T-cell (primary cell): ENCODE results near the gene RAD51C. TPM values are rescaled to one million over a fixed set of nuclear protein-coding genes. Genes with fewer than 3 reads are reported as not detected.
"Not testable (repeated sequence)": the region's sequence is repeated elsewhere in the genome, so short reads cannot be mapped to it uniquely, and the experiment has no call there.

Experiments
- ATAC-seq, 4 experiments: fragments of 200-7000 bp in 3 of 4; fragments of 150-1000 bp in 1 of 4; cut with Tn5 transposase; replicated peaks in 1 of 4; 1 replicate in 3 of 4; 2 replicates in 1 of 4; pipeline ENCODE4 v1.10.0; 2021; ENCODE audit warnings: moderate library complexity in 3 of 4, mild to moderate bottlenecking in 2 of 4, moderate number of reproducible peaks in 1 of 4
- CTCF ChIA-PET, 2 donors: fragments of 300-600 bp; sonication (Branson Sonifier 250); formaldehyde crosslinking; loops; one replicate each; lab custom pipeline; 2022; ENCODE audit warnings: antibody characterized with exemption in 2 of 2; lab: Charles Lee
- POLR2A ChIA-PET, 2 donors: fragments of 300-600 bp; sonication (Branson Sonifier 250); formaldehyde crosslinking; loops; one replicate each; lab custom pipeline; 2022; ENCODE audit warnings: antibody characterized with exemption in 2 of 2; lab: Charles Lee
- DNase-seq, 35 experiments: peaks; one replicate each; pipeline versions ENCODE4 v3.0.0 to v3.0.0-alpha.2; 2013 to 2023
- H3K27ac ChIP-seq: one replicate; pipeline ENCODE4 v1.5.1; 2013; ENCODE audit warnings: low read length
- H3K27me3 ChIP-seq, 2 experiments: replicated peaks in 1 of 2; 1 replicate in 1 of 2; 2 replicates in 1 of 2; pipeline versions ENCODE4 v1.6.1 to v1.7.0; 2013; ENCODE audit warnings: low read length in 1 of 2, mixed read lengths in 1 of 2; ENCODE audit not compliant: control insufficient read depth in 2 of 2, insufficient read depth in 2 of 2; ENCODE audit errors: extremely low read depth in 1 of 2
- H3K36me3 ChIP-seq, 2 donors: 1 replicate in 1 of 2; 2 replicates in 1 of 2; pipeline versions ENCODE4 v1.6.1 to v1.7.0; 2013; ENCODE audit warnings: low read length in 1 of 2; ENCODE audit not compliant: control insufficient read depth in 2 of 2, insufficient read depth in 1 of 2; ENCODE audit errors: extremely low read depth in 1 of 2
- H3K4me1 ChIP-seq, 2 experiments: 1 replicate in 1 of 2; 2 replicates in 1 of 2; pipeline versions ENCODE4 v1.6.1 to v1.7.0; 2013; ENCODE audit warnings: low read length in 2 of 2, mixed read lengths in 1 of 2; ENCODE audit not compliant: insufficient read depth in 2 of 2, control insufficient read depth in 1 of 2; ENCODE audit errors: extremely low read depth in 1 of 2
- H3K4me3 ChIP-seq, 2 donors: 1 replicate in 1 of 2; 2 replicates in 1 of 2; pipeline versions ENCODE4 v1.5.1 to v1.7.0; 2013; ENCODE audit warnings: mild to moderate bottlenecking in 2 of 2, low read length in 1 of 2, moderate library complexity in 1 of 2; ENCODE audit not compliant: control insufficient read depth in 1 of 2; ENCODE audit errors: extremely low read depth in 1 of 2
- H3K9me3 ChIP-seq: 2 replicates; pipeline ENCODE4 v1.7.0; 2013
- H3K27ac Mint-ChIP-seq, 2 donors: one replicate each; pipeline ENCODE4 v1.8.0; 2020 to 2021; ENCODE audit warnings: mild to moderate bottlenecking in 2 of 2, mixed read lengths in 2 of 2
- H3K27me3 Mint-ChIP-seq, 2 donors: one replicate each; pipeline ENCODE4 v1.8.0; 2021 to 2022; ENCODE audit warnings: mixed read lengths in 2 of 2
- H3K36me3 Mint-ChIP-seq: one replicate; pipeline ENCODE4 v1.8.0; 2021; ENCODE audit warnings: mixed read lengths
- H3K4me1 Mint-ChIP-seq, 3 donors: one replicate each; pipeline ENCODE4 v1.8.0; 2020 to 2022; ENCODE audit warnings: mixed read lengths in 3 of 3, mild to moderate bottlenecking in 1 of 3
- H3K4me3 Mint-ChIP-seq, 3 donors: one replicate each; pipeline ENCODE4 v1.8.0; 2020 to 2022; ENCODE audit warnings: mild to moderate bottlenecking in 3 of 3, mixed read lengths in 3 of 3, moderate library complexity in 3 of 3
- H3K9me3 Mint-ChIP-seq, 3 donors: one replicate each; pipeline ENCODE4 v1.8.0; 2020 to 2022; ENCODE audit warnings: mixed read lengths in 3 of 3
- WGBS: methylation state at CpG from one replicate; pipeline ENCODE4 v1.1.5; 2013; ENCODE audit warnings: missing lambda C conversion rate; ENCODE audit not compliant: insufficient coverage; 5-methylcytosine and 5-hydroxymethylcytosine counted together
- total RNA-seq, 35 experiments: library from RNA in 6 of 35; stranded (reverse) in 6 of 35; fragments of 120-200 nt in 1 of 35; gene quantifications; one replicate each; pipeline versions ENCODE4 v1.2.1 to v1.2.4 and lab custom pipeline; 2013 to 2026

Gene RAD51C
- total RNA-seq, 5 donors from 2014 or later (not counting 1 experiment from before 2014, with no cell fraction given): 10.9 to 28.4 (median 18.1) TPM

GRCh38 chr17:58734040-58734439, 41.6 kb downstream of the RAD51C start:
- Histone ChIP-seq H3K27me3 (no peaks in the 10 kb centered on the region), H3K4me1 (no peaks in the 10 kb centered on the region), H3K27ac (no peak overlapping the region), H3K9me3 (no peaks in the 10 kb centered on the region), H3K4me3 (no peak overlapping the region), H3K36me3 (peaks cover 2 to 3% of the 10 kb centered on the region in 2 donors)
- ChIA-PET CTCF (no interaction called here), POLR2A (no interaction called here)
- ATAC-seq (no peak), DNase-seq (no peak)
- no peaks in the 10 kb centered on the region for H3K4me1 Mint-ChIP-seq
- H3K36me3 Mint-ChIP-seq: peaks cover 5% of the 10 kb centered on the region
- no CpG with 5 or more reads among the region's 3 CpGs for WGBS
- no peaks in the 10 kb centered on the region for H3K27me3 Mint-ChIP-seq
- H3K9me3 Mint-ChIP-seq: no peaks in the 10 kb centered on the region
- no peak overlapping the region for H3K4me3 Mint-ChIP-seq
- no peak overlapping the region for H3K27ac Mint-ChIP-seq

- peak overlapping the region in 1 of 2 donors; percentile 23 for H3K27ac Mint-ChIP-seq
- ATAC-seq (no peak), DNase-seq (no peak)
- no peaks in the 10 kb centered on the region for H3K4me1 ChIP-seq
- H3K4me3 Mint-ChIP-seq: no peak overlapping the region
- peaks cover 2 to 3% of the 10 kb centered on the region in 2 donors for H3K36me3 ChIP-seq
- H3K27ac ChIP-seq: no peak overlapping the region
- ChIA-PET CTCF (interaction anchor here in 1 of 2 donors (0.6 kb wide), 1 partner anchor 1881 kb away, joined by 3 read pairs; no protein-coding TSS in a partner anchor), POLR2A (no interaction called here)
- no peaks in the 10 kb centered on the region for H3K27me3 Mint-ChIP-seq
- no peaks in the 10 kb centered on the region for H3K4me1 Mint-ChIP-seq
- no CpG with 5 or more reads among the region's 3 CpGs for WGBS
- H3K36me3 Mint-ChIP-seq: peaks cover 5% of the 10 kb centered on the region
- no peak overlapping the region for H3K4me3 ChIP-seq
- no peaks in the 10 kb centered on the region for H3K9me3 Mint-ChIP-seq
- H3K9me3 ChIP-seq: no peaks in the 10 kb centered on the region
- no peaks in the 10 kb centered on the region for H3K27me3 ChIP-seq
These were observed 42.4 kb downstream of the RAD51C start for GRCh38 chr17:58734811-58735210.

GRCh38 chr17:58741121-58741625, 48.8 kb downstream of the RAD51C start:
- no peak overlapping the region for H3K27ac ChIP-seq
- H3K4me1 ChIP-seq: no peaks in the 10 kb centered on the region
- CTCF ChIA-PET: no interaction called here
- 100% methylated on average over 3 of the region's 8 CpGs for WGBS
- POLR2A ChIA-PET: no interaction called here
- Mint-ChIP-seq H3K36me3 (no peaks in the 10 kb centered on the region), H3K4me1 (no peaks in the 10 kb centered on the region), H3K27ac (no peak overlapping the region), H3K4me3 (no peak overlapping the region), H3K9me3 (no peaks in the 10 kb centered on the region), H3K27me3 (no peaks in the 10 kb centered on the region)
- no peaks in the 10 kb centered on the region for H3K9me3 ChIP-seq
- H3K27me3 ChIP-seq: no peaks in the 10 kb centered on the region
- no peaks in the 10 kb centered on the region for H3K36me3 ChIP-seq
- ATAC-seq (no peak), DNase-seq (no peak)
- no peak overlapping the region for H3K4me3 ChIP-seq

GRCh38 chr17:58747674-58748073, 55.3 kb downstream of the RAD51C start:
- no peaks in the 10 kb centered on the region for H3K36me3 Mint-ChIP-seq
- ChIA-PET CTCF (no interaction called here), POLR2A (no interaction called here)

GRCh38 chr17:58749627-58750026, 57.2 kb downstream of the RAD51C start:
- H3K4me1 Mint-ChIP-seq, H3K36me3 Mint-ChIP-seq, H3K27ac Mint-ChIP-seq, H3K36me3 ChIP-seq, DNase-seq, POLR2A ChIA-PET, ATAC-seq, H3K27me3 ChIP-seq, H3K9me3 Mint-ChIP-seq, H3K4me1 ChIP-seq, H3K4me3 ChIP-seq, H3K9me3 ChIP-seq, H3K27ac ChIP-seq, H3K4me3 Mint-ChIP-seq: not testable (repeated sequence)
- peaks cover 11 to 19% of the 10 kb centered on the region in 2 donors for H3K27me3 Mint-ChIP-seq
- CTCF ChIA-PET: interaction anchor here in 1 of 2 donors (0.6 kb wide), 1 partner anchor 34 kb away, joined by 6 read pairs; no protein-coding TSS in a partner anchor

More at GRCh38 chr17:58747674-58748073, 55.3 kb downstream of the RAD51C start:
- no peak overlapping the region for H3K27ac ChIP-seq
- H3K27me3 Mint-ChIP-seq: peaks cover 5 to 6% of the 10 kb centered on the region in 2 donors
- no peaks in the 10 kb centered on the region for H3K36me3 ChIP-seq
- no peaks in the 10 kb centered on the region for H3K4me1 Mint-ChIP-seq
- H3K9me3 ChIP-seq: no peaks in the 10 kb centered on the region
- no peaks in the 10 kb centered on the region for H3K9me3 Mint-ChIP-seq
- no peak overlapping the region for H3K4me3 Mint-ChIP-seq
- H3K27me3 ChIP-seq: no peaks in the 10 kb centered on the region
- no peaks in the 10 kb centered on the region for H3K4me1 ChIP-seq
- H3K27ac Mint-ChIP-seq: no peak overlapping the region
- ATAC-seq: no peak
- 100% methylated on average over 1 of the region's 1 CpG for WGBS
- no peak overlapping the region for H3K4me3 ChIP-seq
- no peak for DNase-seq

DNA sequence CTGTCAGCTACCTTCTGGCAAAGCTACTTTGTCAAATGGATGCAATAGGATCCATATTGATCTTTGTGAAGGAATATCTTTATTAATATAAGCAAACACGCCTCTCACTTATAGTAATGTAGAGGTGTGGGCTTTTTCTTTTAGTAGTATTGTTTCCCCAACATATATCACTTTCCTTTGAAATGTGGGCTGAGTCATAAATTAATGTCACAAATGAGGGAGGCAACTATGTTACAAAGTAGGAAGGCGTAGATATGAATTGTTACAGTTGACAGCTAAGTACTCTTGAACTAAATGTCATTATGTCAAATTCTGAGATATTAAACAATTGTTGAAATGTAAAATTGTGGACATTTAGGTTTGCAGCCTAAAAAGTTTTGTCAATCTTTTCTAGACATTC, 60.6 kb downstream of the RAD51C start:
- peaks cover 28 to 45% of the 10 kb centered on the region in 2 donors for H3K27me3 Mint-ChIP-seq
- no peaks in the 10 kb centered on the region for H3K9me3 Mint-ChIP-seq
- WGBS: no CpG with 5 or more reads among the region's 2 CpGs
- H3K4me3 Mint-ChIP-seq: no peak overlapping the region
- H3K4me1 Mint-ChIP-seq: peaks cover 13 to 15% (median 13%) of the 10 kb centered on the region in 3 donors
- H3K27me3 ChIP-seq: peaks cover 4 to 18% of the 10 kb centered on the region in 2 experiments
- ChIA-PET POLR2A (no interaction called here), CTCF (no interaction called here)
- DNase-seq: no peak
- H3K36me3 ChIP-seq: no peaks in the 10 kb centered on the region
- no peak overlapping the region for H3K27ac ChIP-seq
- H3K9me3 ChIP-seq: no peaks in the 10 kb centered on the region
- no peak overlapping the region for H3K27ac Mint-ChIP-seq
- no peak overlapping the region for H3K4me3 ChIP-seq
- no peaks in the 10 kb centered on the region for H3K36me3 Mint-ChIP-seq
- ATAC-seq: no peak
- H3K4me1 ChIP-seq: peaks cover 6 to 17% of the 10 kb centered on the region in 2 experiments
